LNCAP (cell line): ENCODE results near the gene CAMTA1.

ENCODE experiments used
- CTCF ChIP-seq: fragments of 450-650 bp; IDR thresholded peaks from 2 replicates; pipeline ENCODE4 v1.5.1; 2017; ENCODE audit warnings: mild to moderate bottlenecking

Gene CAMTA1

DNA sequence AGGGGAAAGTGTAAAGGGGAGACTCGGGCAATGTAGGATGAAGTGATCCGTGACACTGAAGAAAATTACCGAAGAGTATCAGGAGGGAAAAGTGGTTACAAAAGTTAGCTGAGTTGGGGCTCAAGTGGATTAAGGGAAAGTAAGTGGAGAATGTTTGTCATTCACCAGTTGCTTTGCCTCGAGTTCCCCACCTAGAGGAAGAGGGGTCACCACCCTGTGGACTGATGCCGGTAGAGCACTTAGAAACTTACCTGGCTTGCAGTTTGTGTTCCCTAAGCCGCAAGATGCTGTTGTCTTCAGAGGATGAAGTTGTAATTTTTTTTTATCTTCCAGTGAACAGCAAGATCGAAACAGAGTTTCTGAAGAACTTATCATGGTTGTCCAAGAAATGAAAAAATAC, 999.9 kb downstream of the CAMTA1 start:
- TF ChIP-seq CTCF, result no peak

DNA sequence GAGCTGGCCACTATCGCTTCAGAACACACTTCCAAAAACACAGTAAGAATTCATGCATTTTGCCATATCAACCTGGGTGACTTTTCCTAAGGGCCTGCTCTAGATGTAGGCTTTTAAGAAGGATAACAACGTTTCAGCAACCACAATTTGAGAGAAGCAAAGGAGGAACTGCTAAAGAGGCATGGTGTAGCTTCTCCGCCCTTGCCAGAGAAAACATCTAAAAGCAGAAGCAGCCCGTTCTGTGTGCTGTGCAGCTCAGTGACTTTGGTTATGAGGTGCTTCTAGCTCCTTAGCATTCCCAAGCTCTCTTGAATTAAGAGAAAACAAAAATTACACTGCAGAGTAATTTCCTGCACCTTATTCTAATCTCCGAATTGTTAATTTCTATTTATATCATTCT, 1001.5 kb downstream of the CAMTA1 start:
- TF ChIP-seq CTCF, result no peak

- no peak for TF ChIP-seq CTCF
Measured at GRCh38 chr1:7789828-7790227, 1004.6 kb downstream of the CAMTA1 start.

DNA sequence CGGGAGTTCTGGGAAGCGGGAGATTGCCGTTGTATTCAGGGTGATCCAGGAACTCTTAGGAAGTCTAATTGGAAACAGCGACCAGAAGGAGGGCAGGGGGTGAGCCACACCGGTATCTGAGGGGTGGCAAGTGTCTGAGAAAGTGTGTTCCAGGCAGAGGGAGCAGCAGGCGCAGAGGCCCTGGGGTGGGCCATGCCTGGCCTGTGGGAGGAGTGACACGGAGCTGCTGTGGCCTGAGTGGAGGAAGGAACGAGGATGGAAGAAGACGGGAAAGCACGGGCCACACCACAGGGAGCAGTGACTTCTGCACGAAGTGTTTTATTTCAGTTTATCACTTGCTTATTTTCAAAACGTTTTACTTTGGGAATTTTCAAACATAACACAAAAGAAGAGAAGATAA, 1010.2 kb downstream of the CAMTA1 start:
- no peak for TF ChIP-seq CTCF

- no peak for TF ChIP-seq CTCF
Measured at GRCh38 chr1:7805460-7805859, 1020.2 kb downstream of the CAMTA1 start.

DNA sequence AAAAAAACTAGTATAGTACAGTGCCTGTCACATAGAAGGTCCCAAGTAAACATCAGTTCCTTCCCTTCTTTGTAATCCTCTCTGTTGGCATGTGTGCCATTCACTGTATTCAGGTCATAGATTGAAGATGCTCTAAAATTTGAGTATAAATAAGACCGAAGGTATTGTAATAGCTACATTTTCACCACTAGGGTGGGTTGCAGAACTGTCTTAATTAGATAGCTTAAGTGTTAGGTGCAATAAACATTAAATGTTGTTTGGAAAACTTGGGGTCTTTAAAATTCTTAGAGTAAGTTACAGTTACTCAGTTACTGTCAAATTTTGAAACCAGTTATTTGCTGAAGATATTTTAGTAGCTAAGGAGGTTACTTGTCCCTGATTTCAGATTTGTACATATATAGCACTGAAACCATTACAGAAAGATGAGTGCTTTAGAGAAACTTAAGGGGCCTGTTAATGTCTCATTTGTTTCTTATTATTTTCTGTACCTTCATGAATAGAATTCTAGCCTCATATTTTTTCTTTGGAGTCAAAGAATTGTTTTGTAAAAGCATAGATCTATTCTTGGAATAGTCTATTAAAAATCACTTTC, 1023.1 kb downstream of the CAMTA1 start:
- peak; percentile 58 for TF ChIP-seq CTCF

GRCh38 chr1:7809742-7810141, 1024.5 kb downstream of the CAMTA1 start:
- no peak for TF ChIP-seq CTCF

- no peak for TF ChIP-seq CTCF
Measured at GRCh38 chr1:7810395-7810794, 1025.1 kb downstream of the CAMTA1 start.
